ENCODE measurements around the gene NSMCE1.
"Not testable (repeated sequence)": the region's sequence is repeated elsewhere in the genome, so short reads cannot be mapped to it uniquely, and the experiment has no call there.

The NSMCE1 gene

DNA sequence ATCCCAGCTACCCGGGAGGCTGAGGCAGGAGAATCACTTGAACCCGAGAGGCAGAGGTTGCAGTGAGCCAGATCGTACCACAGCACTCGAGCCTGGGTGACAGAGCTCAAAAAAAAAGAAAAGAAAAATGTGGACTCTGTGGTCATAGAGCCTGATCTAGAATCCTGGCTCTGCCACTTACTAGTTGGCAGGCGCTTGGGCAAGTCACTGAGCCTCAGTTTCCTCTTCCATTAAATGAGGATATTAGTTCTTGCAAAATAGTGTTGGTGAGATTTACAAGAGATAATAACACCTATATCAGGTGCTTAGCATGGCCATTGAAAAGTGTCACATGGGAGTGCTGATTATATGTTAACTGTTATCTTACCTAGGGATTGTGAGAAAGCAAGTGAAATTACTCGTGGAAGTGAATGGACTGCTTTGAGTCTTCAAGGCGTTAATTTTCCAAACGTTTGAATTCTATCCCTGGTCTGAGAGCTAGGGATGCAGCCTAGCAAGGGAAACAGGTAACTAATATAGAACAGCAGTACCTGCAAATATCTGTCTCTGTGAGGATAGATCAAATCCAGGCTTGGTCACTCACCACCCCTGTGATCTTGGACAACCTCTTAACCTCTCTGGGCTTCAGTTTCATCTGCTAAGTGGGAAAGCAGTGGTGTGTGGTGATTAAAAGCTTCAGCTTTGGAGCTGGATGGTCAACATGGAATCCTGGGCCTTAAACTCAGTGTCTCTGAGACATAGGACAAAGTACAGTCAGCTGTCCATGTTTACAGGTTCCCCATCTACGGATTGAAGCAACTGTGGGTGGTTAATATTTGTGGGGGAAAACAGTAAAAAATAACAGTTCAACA lies 953 bp upstream of the NSMCE1 start:
- DNase-seq: no peak

GRCh38 chr16:27267037-27267677 lies 1.4 kb downstream of the NSMCE1 start:
- DNase-seq: no peak

- no peak for DNase-seq
These were observed 2.6 kb downstream of the NSMCE1 start for GRCh38 chr16:27265982-27266381.

DNA sequence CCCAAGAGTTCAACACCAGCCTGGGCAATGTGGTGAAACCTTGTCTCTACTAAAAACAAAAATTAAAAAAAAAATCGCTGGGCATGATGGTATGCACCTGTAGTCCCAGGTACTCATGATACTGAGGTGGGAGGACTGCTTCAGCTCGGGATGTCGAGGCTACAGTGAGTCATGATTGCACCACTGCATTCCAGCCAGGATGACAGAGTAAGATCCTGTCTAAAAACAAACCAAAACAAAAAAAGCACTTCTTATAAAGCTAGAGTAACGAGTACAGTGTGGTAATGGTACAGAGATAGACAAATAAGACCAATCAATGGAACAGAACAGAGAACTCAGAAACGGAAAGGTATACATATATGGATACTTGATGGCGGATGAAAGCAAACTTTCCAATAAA lies 4.4 kb downstream of the NSMCE1 start:
- no peak for DNase-seq

- DNase-seq: not testable (repeated sequence)
These were observed 5.6 kb downstream of the NSMCE1 start for GRCh38 chr16:27262904-27263423.

- no peak for DNase-seq
These were observed 8.9 kb downstream of the NSMCE1 start for GRCh38 chr16:27259710-27260109.

GRCh38 chr16:27258241-27258734 lies 10.3 kb downstream of the NSMCE1 start:
- no peak for DNase-seq

- DNase-seq: no peak
These were observed 11.3 kb downstream of the NSMCE1 start for GRCh38 chr16:27257271-27257670.

DNA sequence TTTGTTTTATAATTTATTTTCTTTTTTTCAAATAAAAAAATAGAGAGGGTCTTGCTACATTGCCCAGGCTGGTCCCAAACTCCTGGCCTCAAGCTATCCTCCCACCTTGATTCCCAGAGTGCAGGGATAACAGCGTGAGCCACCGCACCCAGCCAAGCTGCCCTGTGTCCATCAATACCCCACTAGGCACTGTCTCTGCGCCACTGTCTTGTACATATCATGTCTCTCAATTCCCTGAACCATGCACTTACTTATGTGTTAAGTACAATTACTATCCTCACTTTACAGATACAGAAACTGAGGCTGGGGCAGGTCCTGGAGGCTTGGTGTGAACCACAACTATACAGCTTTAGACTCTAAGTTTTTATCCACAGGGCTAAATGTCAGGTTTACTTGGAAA lies 11.7 kb downstream of the NSMCE1 start:
- no peak for DNase-seq

DNA sequence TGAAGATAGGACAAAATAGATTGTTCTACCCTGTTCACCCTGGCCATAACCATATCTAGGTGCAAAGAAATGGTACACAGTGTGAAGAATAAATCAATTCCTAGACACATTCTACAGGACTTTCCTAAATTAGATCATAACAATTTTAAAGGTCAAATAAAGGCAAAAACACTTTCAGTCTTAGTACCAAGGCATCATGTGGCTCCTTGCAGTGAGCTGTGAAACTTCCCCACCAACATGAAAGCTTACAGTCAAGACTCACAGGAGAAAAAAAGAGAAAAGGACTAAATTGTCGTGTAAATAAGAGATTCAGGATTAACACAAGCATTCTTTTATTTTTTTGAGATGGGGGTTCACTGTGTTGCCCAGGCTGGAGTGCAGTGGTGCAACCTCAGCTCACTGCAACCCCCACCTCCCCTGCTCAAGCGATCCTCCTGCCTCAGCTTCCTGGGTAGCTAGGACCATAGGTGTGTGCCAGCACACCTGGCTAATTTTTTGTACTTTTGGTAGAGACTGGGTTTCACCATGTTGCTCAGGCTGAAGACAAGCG lies 14.2 kb downstream of the NSMCE1 start:
- no peak for DNase-seq

DNA sequence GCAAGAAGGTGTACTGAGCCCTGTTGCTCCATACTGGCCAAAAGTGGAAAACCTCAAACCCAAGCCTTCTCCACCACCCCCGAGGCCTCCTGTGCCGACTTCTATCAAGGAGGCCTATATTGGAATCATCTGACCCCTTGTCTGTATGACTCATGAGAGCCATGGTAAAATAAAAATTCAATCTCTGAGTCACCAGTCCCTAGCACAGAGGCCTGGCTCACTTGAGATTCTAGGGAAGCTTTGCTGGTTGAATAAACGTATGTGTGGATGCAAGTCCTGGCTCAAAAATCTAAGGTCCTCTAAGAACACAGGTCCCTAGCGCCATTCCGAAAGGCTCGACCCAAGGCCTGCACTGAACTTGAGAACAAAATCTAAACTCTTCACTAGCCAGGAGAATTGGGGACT lies 15.0 kb downstream of the NSMCE1 start:
- no peak for DNase-seq

GRCh38 chr16:27252206-27252585 lies 16.4 kb downstream of the NSMCE1 start:
- no peak for DNase-seq

- DNase-seq: no peak
These were observed 16.9 kb downstream of the NSMCE1 start for GRCh38 chr16:27251541-27252205.

DNA sequence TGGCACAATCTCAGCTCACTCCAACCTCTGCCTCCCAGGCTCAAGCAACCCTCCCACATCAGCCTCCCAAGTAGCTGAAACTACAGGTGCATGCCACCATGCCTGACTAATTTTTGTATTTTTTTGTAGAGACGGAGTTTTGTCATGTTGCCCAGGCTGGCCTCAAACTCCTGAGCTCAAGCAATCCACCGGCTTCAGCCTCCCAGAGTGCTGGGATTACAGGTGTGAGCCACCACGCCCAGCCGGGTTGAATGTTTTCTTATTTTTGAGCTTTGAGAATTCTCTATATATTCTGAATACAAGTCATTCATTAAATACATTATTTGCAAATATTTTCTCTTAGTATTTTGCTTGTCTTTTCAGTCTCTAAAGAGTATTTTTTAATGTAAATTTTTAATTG lies 19.7 kb downstream of the NSMCE1 start:
- DNase-seq: not testable (repeated sequence)

DNA sequence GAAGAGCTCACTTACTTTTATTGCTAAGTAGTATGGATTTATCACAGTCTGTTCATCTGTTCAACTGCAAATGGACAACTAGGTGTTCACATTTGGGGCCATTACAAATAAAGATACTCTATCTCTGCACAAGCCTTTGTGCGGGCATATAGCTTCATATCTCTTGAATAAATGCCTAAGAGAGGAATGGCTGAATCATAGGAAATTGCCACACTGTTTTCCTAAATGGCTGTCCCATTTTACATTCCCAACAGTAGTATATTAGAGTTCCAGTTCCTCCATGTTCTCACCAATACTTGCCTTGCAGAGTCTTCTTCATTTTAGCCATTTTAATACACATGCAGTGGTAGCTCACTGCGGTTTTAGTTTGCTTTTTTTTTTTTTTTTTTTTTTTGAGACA lies 20.5 kb downstream of the NSMCE1 start:
- DNase-seq: no peak

- not testable (repeated sequence) for DNase-seq
These were observed 21.5 kb downstream of the NSMCE1 start for GRCh38 chr16:27247076-27247475.

- DNase-seq: no peak
These were observed 22.1 kb downstream of the NSMCE1 start for GRCh38 chr16:27246439-27246838.

- no peak for DNase-seq
These were observed 23.0 kb downstream of the NSMCE1 start for GRCh38 chr16:27245276-27246172.

- DNase-seq: no peak
These were observed 24.2 kb downstream of the NSMCE1 start for GRCh38 chr16:27244363-27244755.

DNA sequence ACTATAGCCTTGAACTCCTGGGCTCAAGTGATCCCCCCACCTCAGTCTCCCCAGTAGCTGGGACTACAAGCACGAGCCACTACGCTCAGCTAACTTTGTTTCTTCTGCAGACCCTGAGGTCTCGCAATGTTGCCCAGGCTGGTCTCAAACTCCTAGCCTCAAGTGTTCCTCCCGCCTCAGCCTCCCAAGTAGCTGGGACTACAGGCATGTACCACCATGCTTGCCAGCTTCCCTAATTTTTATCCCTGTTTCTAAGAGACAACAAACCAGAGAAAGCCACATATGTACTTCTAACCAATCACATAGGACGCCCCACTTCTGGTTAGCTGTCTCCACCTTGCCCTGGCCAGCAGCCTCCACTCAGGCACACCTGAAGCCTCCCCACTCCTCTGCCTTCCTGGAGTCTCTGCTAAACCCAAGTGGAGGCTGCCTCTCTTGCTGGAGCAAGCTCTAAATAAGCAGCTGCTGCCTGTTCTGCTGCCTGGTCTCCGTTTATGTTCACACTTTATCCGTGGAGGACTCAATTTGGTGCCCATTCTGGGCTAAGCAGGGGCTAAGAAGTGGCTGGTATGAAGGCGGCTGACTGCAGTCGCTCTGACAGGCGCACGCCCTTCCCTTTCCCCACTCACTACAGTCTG lies 24.7 kb downstream of the NSMCE1 start:
- DNase-seq: no peak

GRCh38 chr16:27242868-27243590 lies 25.5 kb downstream of the NSMCE1 start:
- no peak for DNase-seq

Data from T-helper 9 cell (primary cell).